ENCODE data around the gene ZNF783. TPM values are rescaled to one million over a fixed set of nuclear protein-coding genes. Genes with fewer than 3 reads are reported as not detected.
A peak's percentile ranks its signal among the peaks of the same experiment; 100 is the strongest.
"Not testable (repeated sequence)": the region's sequence is repeated elsewhere in the genome, so short reads cannot be mapped to it uniquely, and the experiment has no call there.

The ZNF783 gene
- total RNA-seq, 6 experiments from 2014 or later: 7.8 to 8.9 (median 8.5) TPM

- H3K4me1 Mint-ChIP-seq (ENCODE audit: low read depth): peaks cover 27% of the 10 kb centered on the region
- peak overlapping the region; percentile 84 for H3K4me3 Mint-ChIP-seq
- peaks cover 16% of the 10 kb centered on the region for H3K27me3 Mint-ChIP-seq (ENCODE audit: insufficient read depth)
- no peak for DNase-seq
- TF ChIP-seq, protein P1, sequence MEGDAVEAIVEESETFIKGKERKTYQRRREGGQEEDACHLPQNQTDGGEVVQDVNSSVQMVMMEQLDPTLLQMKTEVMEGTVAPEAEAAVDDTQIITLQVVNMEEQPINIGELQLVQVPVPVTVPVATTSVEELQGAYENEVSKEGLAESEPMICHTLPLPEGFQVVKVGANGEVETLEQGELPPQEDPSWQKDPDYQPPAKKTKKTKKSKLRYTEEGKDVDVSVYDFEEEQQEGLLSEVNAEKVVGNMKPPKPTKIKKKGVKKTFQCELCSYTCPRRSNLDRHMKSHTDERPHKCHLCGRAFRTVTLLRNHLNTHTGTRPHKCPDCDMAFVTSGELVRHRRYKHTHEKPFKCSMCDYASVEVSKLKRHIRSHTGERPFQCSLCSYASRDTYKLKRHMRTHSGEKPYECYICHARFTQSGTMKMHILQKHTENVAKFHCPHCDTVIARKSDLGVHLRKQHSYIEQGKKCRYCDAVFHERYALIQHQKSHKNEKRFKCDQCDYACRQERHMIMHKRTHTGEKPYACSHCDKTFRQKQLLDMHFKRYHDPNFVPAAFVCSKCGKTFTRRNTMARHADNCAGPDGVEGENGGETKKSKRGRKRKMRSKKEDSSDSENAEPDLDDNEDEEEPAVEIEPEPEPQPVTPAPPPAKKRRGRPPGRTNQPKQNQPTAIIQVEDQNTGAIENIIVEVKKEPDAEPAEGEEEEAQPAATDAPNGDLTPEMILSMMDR (IDR thresholded peaks at IDR 0.05): no peak
- H3K27ac Mint-ChIP-seq: no peak overlapping the region; the same call in 1 of the 2 replicates
- H3K9me3 Mint-ChIP-seq: peaks cover 5% of the 10 kb centered on the region; the same call in 1 of the 2 replicates
- H3K36me3 Mint-ChIP-seq (ENCODE audit: low read depth): no peaks in the 10 kb centered on the region; the same call in 1 of the 2 replicates
Measured at GRCh38 chr7:149320313-149321124, 58.5 kb downstream of the ZNF783 start.

- H3K27ac Mint-ChIP-seq; DNase-seq; H3K36me3 Mint-ChIP-seq (ENCODE audit: low read depth); H3K9me3 Mint-ChIP-seq: not testable (repeated sequence)
- Mint-ChIP-seq H3K4me1 (ENCODE audit: low read depth) (peaks cover 27% of the 10 kb centered on the region), H3K4me3 (peak overlapping the region; percentile 84), H3K27me3 (ENCODE audit: insufficient read depth) (peaks cover 14% of the 10 kb centered on the region)
Measured at GRCh38 chr7:149321125-149321905, 59.3 kb downstream of the ZNF783 start.

DNA sequence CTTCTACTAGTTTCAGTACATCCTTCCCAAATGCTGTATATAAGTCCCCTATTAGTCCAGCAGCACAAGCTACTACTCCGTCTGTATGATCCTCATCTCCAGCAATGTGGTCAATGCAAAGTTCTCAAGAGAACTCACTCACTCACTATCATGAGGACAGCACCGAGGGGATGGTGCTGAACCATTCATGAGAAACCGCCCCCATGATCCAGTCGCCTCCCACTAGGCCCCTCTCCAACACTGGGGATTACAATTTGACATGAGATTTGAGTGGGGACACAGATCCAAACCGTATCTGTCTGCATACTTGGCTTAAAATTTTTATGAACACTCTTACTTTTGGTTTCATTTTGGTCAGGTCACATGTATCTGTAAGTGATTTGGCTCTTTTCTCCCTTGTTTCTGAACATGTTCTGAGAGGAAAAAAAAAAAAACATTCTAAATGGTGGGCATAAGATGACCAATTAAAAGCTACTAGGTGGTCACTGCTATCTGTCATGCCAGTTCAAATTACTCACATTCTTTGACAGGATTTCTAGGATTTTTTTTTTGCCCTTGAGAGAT is 60.1 kb downstream of the ZNF783 start:
- no peaks in the 10 kb centered on the region; the same call in 1 of the 2 replicates for H3K36me3 Mint-ChIP-seq (ENCODE audit: low read depth)
- TF ChIP-seq, protein P1 (IDR thresholded peaks at IDR 0.05): no peak
- peaks cover 27% of the 10 kb centered on the region for H3K4me1 Mint-ChIP-seq (ENCODE audit: low read depth)
- H3K4me3 Mint-ChIP-seq: peak overlapping the region; percentile 84
- peaks cover 12% of the 10 kb centered on the region for H3K27me3 Mint-ChIP-seq (ENCODE audit: insufficient read depth)
- no peak for DNase-seq
- H3K9me3 Mint-ChIP-seq: peaks cover 9% of the 10 kb centered on the region
- H3K27ac Mint-ChIP-seq: peak overlapping the region; percentile 49; the same call in 1 of the 2 replicates

DNA sequence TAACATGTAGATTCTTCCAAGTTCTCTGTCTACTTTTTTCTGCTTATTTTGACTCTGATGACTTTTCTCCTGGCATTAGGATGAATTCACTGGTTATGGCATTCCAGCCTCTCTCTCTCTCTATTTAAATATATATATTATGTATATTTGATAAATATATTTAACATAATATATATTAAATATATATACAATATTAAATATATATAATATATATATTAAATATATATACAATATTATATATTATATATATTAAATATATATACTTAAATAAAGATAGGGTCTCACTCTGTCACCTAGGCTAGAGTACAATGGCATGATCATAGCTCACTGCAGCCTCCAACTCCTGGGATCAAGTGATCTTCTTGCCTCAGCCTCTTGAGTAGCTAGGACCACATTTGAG is 60.7 kb downstream of the ZNF783 start:
- H3K4me1 Mint-ChIP-seq (ENCODE audit: low read depth): peaks cover 27% of the 10 kb centered on the region
- peak overlapping the region; percentile 84 for H3K4me3 Mint-ChIP-seq
- peak overlapping the region; percentile 49; the same call in 1 of the 2 replicates for H3K27ac Mint-ChIP-seq
- H3K36me3 Mint-ChIP-seq (ENCODE audit: low read depth): no peaks in the 10 kb centered on the region; the same call in 1 of the 2 replicates
- H3K27me3 Mint-ChIP-seq (ENCODE audit: insufficient read depth): peaks cover 14% of the 10 kb centered on the region
- no peak for DNase-seq
- TF ChIP-seq, protein P1 (IDR thresholded peaks at IDR 0.05): no peak
- H3K9me3 Mint-ChIP-seq: peaks cover 9% of the 10 kb centered on the region

- H3K27me3 Mint-ChIP-seq (ENCODE audit: insufficient read depth): peaks cover 14% of the 10 kb centered on the region
- H3K27ac Mint-ChIP-seq: no peak overlapping the region
- H3K36me3 Mint-ChIP-seq (ENCODE audit: low read depth): no peaks in the 10 kb centered on the region; the same call in 1 of the 2 replicates
- peaks cover 9% of the 10 kb centered on the region for H3K9me3 Mint-ChIP-seq
- DNase-seq: no peak
- peaks cover 24% of the 10 kb centered on the region for H3K4me1 Mint-ChIP-seq (ENCODE audit: low read depth)
- TF ChIP-seq, protein P1 (IDR thresholded peaks at IDR 0.05): no peak
- H3K4me3 Mint-ChIP-seq: no peak overlapping the region
Measured at GRCh38 chr7:149325248-149325647, 63.3 kb downstream of the ZNF783 start.
